Measurements from ENCODE around the gene DOCK9.

Gene DOCK9, protein sequence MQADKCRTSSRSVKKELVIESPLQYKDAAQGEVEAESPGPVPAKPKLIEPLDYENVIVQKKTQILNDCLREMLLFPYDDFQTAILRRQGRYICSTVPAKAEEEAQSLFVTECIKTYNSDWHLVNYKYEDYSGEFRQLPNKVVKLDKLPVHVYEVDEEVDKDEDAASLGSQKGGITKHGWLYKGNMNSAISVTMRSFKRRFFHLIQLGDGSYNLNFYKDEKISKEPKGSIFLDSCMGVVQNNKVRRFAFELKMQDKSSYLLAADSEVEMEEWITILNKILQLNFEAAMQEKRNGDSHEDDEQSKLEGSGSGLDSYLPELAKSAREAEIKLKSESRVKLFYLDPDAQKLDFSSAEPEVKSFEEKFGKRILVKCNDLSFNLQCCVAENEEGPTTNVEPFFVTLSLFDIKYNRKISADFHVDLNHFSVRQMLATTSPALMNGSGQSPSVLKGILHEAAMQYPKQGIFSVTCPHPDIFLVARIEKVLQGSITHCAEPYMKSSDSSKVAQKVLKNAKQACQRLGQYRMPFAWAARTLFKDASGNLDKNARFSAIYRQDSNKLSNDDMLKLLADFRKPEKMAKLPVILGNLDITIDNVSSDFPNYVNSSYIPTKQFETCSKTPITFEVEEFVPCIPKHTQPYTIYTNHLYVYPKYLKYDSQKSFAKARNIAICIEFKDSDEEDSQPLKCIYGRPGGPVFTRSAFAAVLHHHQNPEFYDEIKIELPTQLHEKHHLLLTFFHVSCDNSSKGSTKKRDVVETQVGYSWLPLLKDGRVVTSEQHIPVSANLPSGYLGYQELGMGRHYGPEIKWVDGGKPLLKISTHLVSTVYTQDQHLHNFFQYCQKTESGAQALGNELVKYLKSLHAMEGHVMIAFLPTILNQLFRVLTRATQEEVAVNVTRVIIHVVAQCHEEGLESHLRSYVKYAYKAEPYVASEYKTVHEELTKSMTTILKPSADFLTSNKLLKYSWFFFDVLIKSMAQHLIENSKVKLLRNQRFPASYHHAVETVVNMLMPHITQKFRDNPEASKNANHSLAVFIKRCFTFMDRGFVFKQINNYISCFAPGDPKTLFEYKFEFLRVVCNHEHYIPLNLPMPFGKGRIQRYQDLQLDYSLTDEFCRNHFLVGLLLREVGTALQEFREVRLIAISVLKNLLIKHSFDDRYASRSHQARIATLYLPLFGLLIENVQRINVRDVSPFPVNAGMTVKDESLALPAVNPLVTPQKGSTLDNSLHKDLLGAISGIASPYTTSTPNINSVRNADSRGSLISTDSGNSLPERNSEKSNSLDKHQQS (N-terminal part only)

GRCh38 chr13:98977568-98978265 lies at the start of gene DOCK9:
TSS of gene DOCK9 (minus strand) at chr13:98978064. CDS start at chr13:98977909, 155 bp downstream.
- no peaks in the 10 kb centered on the region for H3K9me3 ChIP-seq (replicated peaks; ENCODE audit: insufficient read depth, low read length)
- no peak for TF ChIP-seq EZH2phosphoT487 (IDR thresholded peaks at IDR 0.05; ENCODE audit: low read length)
- no peak within 1 kb of the TSS for H3K9ac ChIP-seq (ENCODE audit: low read length)
- no peaks in the 10 kb centered on the region for H3K27me3 ChIP-seq (replicated peaks; ENCODE audit: insufficient read depth, low read length)
- H3K4me1 ChIP-seq (ENCODE audit: low read length): peaks cover 8% of the 10 kb centered on the region; the same call in 1 of the 2 replicates
- no peaks in the 10 kb centered on the region for H3F3A ChIP-seq (ENCODE audit: insufficient read depth, low read length)
- no peak within 1 kb of the TSS for H3K4me3 ChIP-seq (ENCODE audit: low read length)
- no peaks in the 10 kb centered on the region for H3K9me2 ChIP-seq (replicated peaks; ENCODE audit: insufficient read depth, low read length)
- 0 out of 2 replicates have a peak, but pooled peaks cover 4% of the 10 kb centered on the region for H3K79me2 ChIP-seq (ENCODE audit: low read length)
- no peak within 1 kb of the TSS for H2AFZ ChIP-seq (ENCODE audit: low read length)
- H3K27ac ChIP-seq (ENCODE audit: low read length): no peak within 1 kb of the TSS
- no peak for DNase-seq
- H3K4me2 ChIP-seq (ENCODE audit: low read depth, low read length): no peak within 1 kb of the TSS
- H3K36me3 ChIP-seq (replicated peaks; ENCODE audit: insufficient read depth, low read length): no peaks in the 10 kb centered on the region
- no peaks in the 10 kb centered on the region for H4K20me1 ChIP-seq (ENCODE audit: insufficient read depth, low read length)

- Histone ChIP-seq H3K4me2 (ENCODE audit: low read depth, low read length) (no peak overlapping the region), H3F3A (ENCODE audit: insufficient read depth, low read length) (no peaks in the 10 kb centered on the region), H2AFZ (ENCODE audit: low read length) (no peak overlapping the region), H3K4me3 (ENCODE audit: low read length) (no peak overlapping the region), H3K27me3 (replicated peaks; ENCODE audit: insufficient read depth, low read length) (no peaks in the 10 kb centered on the region), H3K79me2 (ENCODE audit: low read length) (peaks cover 16% of the 10 kb centered on the region; the same call in 1 of the 2 replicates), H3K27ac (ENCODE audit: low read length) (no peak overlapping the region), H3K4me1 (ENCODE audit: low read length) (no peaks in the 10 kb centered on the region), H3K9me2 (replicated peaks; ENCODE audit: insufficient read depth, low read length) (no peaks in the 10 kb centered on the region), H4K20me1 (ENCODE audit: insufficient read depth, low read length) (no peaks in the 10 kb centered on the region), H3K9me3 (replicated peaks; ENCODE audit: insufficient read depth, low read length) (no peaks in the 10 kb centered on the region), H3K9ac (ENCODE audit: low read length) (no peak overlapping the region), H3K36me3 (replicated peaks; ENCODE audit: insufficient read depth, low read length) (no peaks in the 10 kb centered on the region)
- DNase-seq: no peak
- TF ChIP-seq CTCF (IDR thresholded peaks at IDR 0.05; ENCODE audit: low read length) (no peak), EZH2 (optimal IDR thresholded peaks at IDR 0.05; ENCODE audit: low read depth, low read length) (no peak), EZH2phosphoT487 (IDR thresholded peaks at IDR 0.05; ENCODE audit: low read length) (no peak)
Observed at GRCh38 chr13:99027260-99027659, 49.4 kb upstream of the DOCK9 start.

DNA sequence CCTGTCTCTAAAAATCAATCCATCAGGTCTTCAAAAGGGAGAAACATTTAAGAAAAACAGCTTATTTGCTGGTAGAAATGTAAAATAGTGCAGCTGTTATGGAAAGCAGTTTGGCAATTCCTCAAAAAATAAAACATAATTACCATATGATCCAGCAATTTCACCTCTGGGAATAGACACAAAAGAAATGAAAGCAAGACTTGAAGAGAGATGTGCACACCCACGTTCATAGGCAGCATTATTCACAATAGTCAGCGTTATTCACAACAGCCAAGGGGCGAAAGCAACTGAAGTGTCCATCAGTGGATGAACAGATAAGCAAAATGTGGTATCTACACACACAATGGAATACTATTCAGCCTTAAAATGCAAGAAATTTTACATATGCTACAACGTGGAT lies 45.1 kb upstream of the DOCK9 start:
- H3K27ac ChIP-seq (ENCODE audit: low read length): no peak overlapping the region
- TF ChIP-seq CTCF (IDR thresholded peaks at IDR 0.05; ENCODE audit: low read length) (no peak), EZH2 (optimal IDR thresholded peaks at IDR 0.05; ENCODE audit: low read depth, low read length) (no peak), EZH2phosphoT487 (IDR thresholded peaks at IDR 0.05; ENCODE audit: low read length) (no peak)
- H2AFZ ChIP-seq (ENCODE audit: low read length): no peak overlapping the region
- no peaks in the 10 kb centered on the region for H3K27me3 ChIP-seq (replicated peaks; ENCODE audit: insufficient read depth, low read length)
- H3K9ac ChIP-seq (ENCODE audit: low read length): no peak overlapping the region
- no peak overlapping the region for H3K4me3 ChIP-seq (ENCODE audit: low read length)
- H3K79me2 ChIP-seq (ENCODE audit: low read length): peaks cover 16% of the 10 kb centered on the region; the same call in 1 of the 2 replicates
- no peaks in the 10 kb centered on the region for H3K4me1 ChIP-seq (ENCODE audit: low read length)
- no peaks in the 10 kb centered on the region for H3K9me2 ChIP-seq (replicated peaks; ENCODE audit: insufficient read depth, low read length)
- no peaks in the 10 kb centered on the region for H3K36me3 ChIP-seq (replicated peaks; ENCODE audit: insufficient read depth, low read length)
- H3K4me2 ChIP-seq (ENCODE audit: low read depth, low read length): no peak overlapping the region
- DNase-seq: no peak
- no peaks in the 10 kb centered on the region for H3F3A ChIP-seq (ENCODE audit: insufficient read depth, low read length)
- H3K9me3 ChIP-seq (replicated peaks; ENCODE audit: insufficient read depth, low read length): no peaks in the 10 kb centered on the region
- no peaks in the 10 kb centered on the region for H4K20me1 ChIP-seq (ENCODE audit: insufficient read depth, low read length)
